HT1080 (cell line): Measurements from ENCODE around the gene CEP78. TPM values are rescaled to one million over a fixed set of nuclear protein-coding genes. Genes with fewer than 3 reads are reported as not detected.

Experiments
- DNase-seq: peaks from one replicate; pipeline ENCODE4 v3.0.0-alpha.2; 2015; ENCODE audit warnings: low read depth
- total RNA-seq: library from RNA; depleted of rRNA; stranded (reverse); fragments of >200 nt; shearing (Covaris generic); gene quantifications from 2 replicates; pipeline ENCODE4 v1.2.3, GENCODE V29; 2014

Gene CEP78
- total RNA-seq, 1 experiment from 2014 or later, result 53.9 TPM

- DNase-seq, result no peak
Observed at GRCh38 chr9:78286125-78286524, 50.2 kb downstream of the CEP78 start.

GRCh38 chr9:78286946-78287388 is 51.1 kb downstream of the CEP78 start:
- no peak for DNase-seq

- DNase-seq, result no peak
Observed at GRCh38 chr9:78288214-78288892, 52.5 kb downstream of the CEP78 start.

GRCh38 chr9:78289474-78289873 is 53.6 kb downstream of the CEP78 start:
- no peak for DNase-seq

- DNase-seq, result no peak
Observed at GRCh38 chr9:78291240-78291925, 55.5 kb downstream of the CEP78 start.

- no peak for DNase-seq
Observed at GRCh38 chr9:78292026-78292425, 56.2 kb downstream of the CEP78 start.

GRCh38 chr9:78292716-78293497 is 57.0 kb downstream of the CEP78 start:
- DNase-seq, result no peak

GRCh38 chr9:78294290-78295176 is 58.7 kb downstream of the CEP78 start:
- peak; percentile 24 for DNase-seq

GRCh38 chr9:78295177-78295575 is 59.3 kb downstream of the CEP78 start:
- no peak for DNase-seq

- DNase-seq, result no peak
Observed at GRCh38 chr9:78295731-78296130, 59.9 kb downstream of the CEP78 start.

- DNase-seq, result no peak
Observed at GRCh38 chr9:78296201-78296892, 60.5 kb downstream of the CEP78 start.

- DNase-seq, result peak; percentile 97
Observed at GRCh38 chr9:78296893-78297671, 61.2 kb downstream of the CEP78 start, which contains the start of gene PSAT1. TSS of gene PSAT1 (plus strand) at chr9:78297125. CDS start at chr9:78297211, 86 bp downstream.

- DNase-seq, result no peak
Observed at GRCh38 chr9:78297672-78297961, 61.7 kb downstream of the CEP78 start.

GRCh38 chr9:78298046-78298765 is 62.3 kb downstream of the CEP78 start:
- no peak for DNase-seq

GRCh38 chr9:78300209-78300608 is 64.3 kb downstream of the CEP78 start:
- no peak for DNase-seq

GRCh38 chr9:78301466-78301865 is 65.6 kb downstream of the CEP78 start:
- no peak for DNase-seq

GRCh38 chr9:78303377-78304062 is 67.6 kb downstream of the CEP78 start:
- no peak for DNase-seq

GRCh38 chr9:78304357-78304756 is 68.5 kb downstream of the CEP78 start:
- no peak for DNase-seq
